ENCODE data around the gene LDAH. TPM values are rescaled to one million over a fixed set of nuclear protein-coding genes. Genes with fewer than 3 reads are reported as not detected.

LDAH gene
- total and polyA plus RNA-seq, 2 experiments from 2014 or later: 12.1 to 37.5 TPM

GRCh38 chr2:20652673-20653575 lies 170.0 kb downstream of the LDAH start (continued):
- TF ChIP-seq REST (IDR thresholded peaks at IDR 0.05; ENCODE audit: unreplicated experiment): no peak
- no peak for TF ChIP-seq EZH2 (IDR thresholded peaks at IDR 0.05; ENCODE audit: low read depth, unreplicated experiment)
- no peak for TF ChIP-seq ZNF331 (CRISPR knock-in tag; IDR thresholded peaks at IDR 0.05; ENCODE audit: low read depth)
- no peak for TF ChIP-seq POLR2AphosphoS5 (IDR thresholded peaks at IDR 0.05; ENCODE audit: low read depth)

- no peaks in the 10 kb centered on the region for H4K20me1 ChIP-seq (replicated peaks; ENCODE audit: insufficient read depth)
- H3K4me3 ChIP-seq: no peak overlapping the region
- H3K27me3 ChIP-seq (ENCODE audit: insufficient read depth): peaks cover 10% of the 10 kb centered on the region; the same call in 1 of the 2 replicates
- H3K27me3 Mint-ChIP-seq (ENCODE audit: insufficient read depth, low read depth, poor library complexity): peaks cover 9% of the 10 kb centered on the region
- peaks cover 30% of the 10 kb centered on the region for H3K4me1 Mint-ChIP-seq
- no peaks in the 10 kb centered on the region for H3K79me2 ChIP-seq (replicated peaks; ENCODE audit: insufficient read depth)
- H3K4me1 ChIP-seq (ENCODE audit: insufficient read depth): peaks cover 21% of the 10 kb centered on the region
- H3K9me2 ChIP-seq (ENCODE audit: insufficient read depth): no peaks in the 10 kb centered on the region
- no peak overlapping the region for H3K27ac ChIP-seq (ENCODE audit: low read depth)
- no peaks in the 10 kb centered on the region; the same call in 2 of the 3 replicates for H3K36me3 Mint-ChIP-seq (ENCODE audit: low read depth)
- H3K9me3 Mint-ChIP-seq: no peaks in the 10 kb centered on the region; the same call in 2 of the 3 replicates
- no peak for TF ChIP-seq ZNF462 (CRISPR knock-in tag; IDR thresholded peaks at IDR 0.05)
- TF ChIP-seq ZNF331 (CRISPR knock-in tag; IDR thresholded peaks at IDR 0.05; ENCODE audit: low read depth): no peak
- no peak for TF ChIP-seq NANOG (IDR thresholded peaks at IDR 0.05; ENCODE audit: borderline replicate concordance)
- TF ChIP-seq ETS1 (IDR thresholded peaks at IDR 0.05): no peak
- TF ChIP-seq ZNF114 (CRISPR knock-in tag; IDR thresholded peaks at IDR 0.05): no peak
- ATAC-seq: no peak
- H3K36me3 ChIP-seq (ENCODE audit: insufficient read depth): no peaks in the 10 kb centered on the region
- H3F3A ChIP-seq (replicated peaks; ENCODE audit: low read depth): no peaks in the 10 kb centered on the region
- no peak overlapping the region for H3K4me2 ChIP-seq
- H3K27ac Mint-ChIP-seq: no peak overlapping the region
- peak overlapping the region; percentile 83 for H3K4me3 Mint-ChIP-seq
- DNase-seq (ENCODE audit: low spot score): no peak
- peak overlapping the region; percentile 100; the same call in 1 of the 2 replicates for H2AFZ ChIP-seq
Observed at GRCh38 chr2:20652141-20652540, 170.8 kb downstream of the LDAH start.

Data from GM23338 (cell line).